H9 (cell line): Measurements from ENCODE around the gene LIMS4. TPM values are rescaled to one million over a fixed set of nuclear protein-coding genes. Genes with fewer than 3 reads are reported as not detected.
"Not testable (repeated sequence)": the region's sequence is repeated elsewhere in the genome, so short reads cannot be mapped to it uniquely, and the experiment has no call there.

Experiments
- DNase-seq: peaks from one replicate; pipeline ENCODE4 v3.0.0-alpha.2; 2017
- H2AFZ ChIP-seq: one replicate; pipeline ENCODE4 v1.6.1; 2013; ENCODE audit warnings: mild to moderate bottlenecking, low read length, control low read depth, moderate library complexity
- H2AK5ac ChIP-seq: 2 replicates; pipeline ENCODE4 v1.6.1; 2013; ENCODE audit warnings: low read length, control low read depth, mixed read lengths; ENCODE audit not compliant: insufficient read length
- H2BK120ac ChIP-seq: one replicate; pipeline ENCODE4 v1.6.1; 2013; ENCODE audit warnings: low read depth, mild to moderate bottlenecking, low read length, control low read depth, inconsistent platforms; ENCODE audit not compliant: poor library complexity, severe bottlenecking
- H2BK12ac ChIP-seq: 2 replicates; pipeline ENCODE4 v1.6.1; 2013; ENCODE audit warnings: low read length, control low read depth, mixed read lengths, low read depth; ENCODE audit not compliant: insufficient read length
- H2BK15ac ChIP-seq: 2 replicates; pipeline ENCODE4 v1.6.1; 2013; ENCODE audit warnings: low read depth, low read length, control low read depth
- H2BK20ac ChIP-seq: one replicate; pipeline ENCODE4 v1.6.1; 2013; ENCODE audit warnings: low read depth, mild to moderate bottlenecking, low read length, control low read depth, inconsistent platforms; ENCODE audit not compliant: poor library complexity, severe bottlenecking
- H2BK5ac ChIP-seq: 2 replicates; pipeline ENCODE4 v1.6.1; 2013; ENCODE audit warnings: low read length, control low read depth, mixed read lengths; ENCODE audit not compliant: insufficient read length
- H3K14ac ChIP-seq: 2 replicates; pipeline ENCODE4 v1.6.1; 2013; ENCODE audit warnings: low read length, control low read depth; ENCODE audit not compliant: insufficient read depth
- H3K18ac ChIP-seq: 2 replicates; pipeline ENCODE4 v1.6.1; 2013; ENCODE audit warnings: low read depth, mild to moderate bottlenecking, mixed read lengths, low read length, control low read depth; ENCODE audit not compliant: insufficient read length
- H3K23ac ChIP-seq: 2 replicates; pipeline ENCODE4 v1.6.1; 2013; ENCODE audit warnings: low read length, control low read depth, mixed read lengths, low read depth; ENCODE audit not compliant: insufficient read length
- H3K23me2 ChIP-seq: 2 replicates; pipeline ENCODE4 v1.6.1; 2013; ENCODE audit warnings: low read depth, mild to moderate bottlenecking, mixed read lengths, low read length, control low read depth; ENCODE audit not compliant: insufficient read length, poor library complexity, severe bottlenecking
- H3K27ac ChIP-seq: 2 replicates; pipeline ENCODE4 v1.5.1; 2013; ENCODE audit warnings: low read length, control low read depth, mixed read lengths, low read depth; ENCODE audit not compliant: insufficient read length
- H3K27me3 ChIP-seq: 2 replicates; pipeline ENCODE4 v1.6.1; 2013; ENCODE audit warnings: low read length, control low read depth, inconsistent platforms; ENCODE audit not compliant: insufficient read depth
- H3K4ac ChIP-seq: 2 replicates; pipeline ENCODE4 v1.6.1; 2013; ENCODE audit warnings: low read depth, mild to moderate bottlenecking, control low read depth, inconsistent platforms, low read length, moderate library complexity
- H3K4me1 ChIP-seq: 2 replicates; pipeline ENCODE4 v1.6.1; 2013; ENCODE audit warnings: low read length, control low read depth, inconsistent platforms; ENCODE audit not compliant: insufficient read depth
- H3K4me2 ChIP-seq: 2 replicates; pipeline ENCODE4 v1.6.1; 2013; ENCODE audit warnings: low read length, control low read depth, mixed read lengths; ENCODE audit not compliant: insufficient read length, insufficient read depth
- H3K56ac ChIP-seq: 2 replicates; pipeline ENCODE4 v1.6.1; 2013; ENCODE audit warnings: low read depth, mild to moderate bottlenecking, mixed read lengths, low read length, control low read depth; ENCODE audit not compliant: insufficient read length
- H3K79me1 ChIP-seq: 2 replicates; pipeline ENCODE4 v1.6.1; 2013; ENCODE audit warnings: low read depth, mild to moderate bottlenecking, moderate library complexity, low read length, control low read depth, inconsistent platforms; ENCODE audit not compliant: insufficient read depth, poor library complexity, severe bottlenecking
- H3K79me2 ChIP-seq: 2 replicates; pipeline ENCODE4 v1.6.1; 2013; ENCODE audit warnings: low read length, control low read depth, inconsistent platforms; ENCODE audit not compliant: insufficient read depth
- H3K9ac ChIP-seq: 2 replicates; pipeline ENCODE4 v1.6.1; 2013; ENCODE audit warnings: low read length, control low read depth, mixed read lengths; ENCODE audit not compliant: insufficient read length; ENCODE audit errors: extremely low read depth
- H3K9me3 ChIP-seq: one replicate; pipeline ENCODE4 v1.6.1; 2013; ENCODE audit warnings: low read depth, low read length, inconsistent platforms; ENCODE audit not compliant: control insufficient read depth
- H3T11ph ChIP-seq: one replicate; pipeline ENCODE4 v1.6.1; 2013; ENCODE audit warnings: mild to moderate bottlenecking, low read length, control low read depth, inconsistent platforms
- H4K20me1 ChIP-seq: one replicate; pipeline ENCODE4 v1.6.1; 2013; ENCODE audit not compliant: control insufficient read depth, insufficient read length, insufficient read depth
- H4K5ac ChIP-seq: 2 replicates; pipeline ENCODE4 v1.6.1; 2013; ENCODE audit warnings: low read depth, mild to moderate bottlenecking, mixed read lengths, low read length, control low read depth; ENCODE audit not compliant: insufficient read length
- H4K8ac ChIP-seq: replicated peaks from 2 replicates; pipeline ENCODE4 v1.6.1; 2013; ENCODE audit warnings: low read length, control low read depth, mixed read lengths, low read depth; ENCODE audit not compliant: insufficient read length
- H4K91ac ChIP-seq: 2 replicates; pipeline ENCODE4 v1.6.1; 2013; ENCODE audit warnings: low read depth, mild to moderate bottlenecking, moderate library complexity, mixed read lengths, low read length, control low read depth; ENCODE audit not compliant: insufficient read length
- H3K27ac Mint-ChIP-seq, 3 experiments: 2 replicates in 2 of 3; 3 replicates in 1 of 3; pipeline ENCODE4 v1.8.0; 2020 to 2021; ENCODE audit warnings: mixed read lengths in 3 of 3, mild to moderate bottlenecking in 1 of 3, moderate library complexity in 1 of 3
- H3K27me3 Mint-ChIP-seq: 2 replicates; pipeline ENCODE4 v1.8.0; 2021; ENCODE audit warnings: low read depth, mild to moderate bottlenecking, moderate library complexity, mixed read lengths
- H3K36me3 Mint-ChIP-seq, 3 experiments: 2 replicates in 2 of 3; 3 replicates in 1 of 3; pipeline ENCODE4 v1.8.0; 2020 to 2021; ENCODE audit warnings: low read depth in 3 of 3, mixed read lengths in 3 of 3; ENCODE audit not compliant: insufficient read depth in 1 of 3
- H3K4me1 Mint-ChIP-seq, 2 experiments: 2 replicates each; pipeline ENCODE4 v1.8.0; 2020; ENCODE audit warnings: mixed read lengths in 2 of 2
- H3K4me3 Mint-ChIP-seq, 2 experiments: 2 replicates in 1 of 2; 3 replicates in 1 of 2; pipeline ENCODE4 v1.8.0; 2020 to 2021; ENCODE audit warnings: mild to moderate bottlenecking in 2 of 2, mixed read lengths in 2 of 2, moderate library complexity in 1 of 2
- H3K9me3 Mint-ChIP-seq, 2 experiments: 2 replicates in 1 of 2; 3 replicates in 1 of 2; pipeline ENCODE4 v1.8.0; 2020; ENCODE audit warnings: mild to moderate bottlenecking in 2 of 2, mixed read lengths in 2 of 2, moderate library complexity in 1 of 2
- WGBS: extraction: QIAGEN DNeasy Blood & Tissue Kit; methylation state at CpG from one replicate; pipeline ENCODE4 v1.1.7; 2013; ENCODE audit warnings: missing lambda C conversion rate, low lambda C conversion rate, mixed read lengths; ENCODE audit not compliant: insufficient read length; ENCODE audit errors: extremely low coverage; 5-methylcytosine and 5-hydroxymethylcytosine counted together
- total RNA-seq: library from RNA; stranded (reverse); gene quantifications from 2 replicates; pipeline ENCODE4 v1.2.1, GENCODE V29; 2021

LIMS4 gene
- total RNA-seq, 1 experiment from 2014 or later: 0.55 TPM

- H3K9ac ChIP-seq, H3K36me3 Mint-ChIP-seq, H3K4me3 Mint-ChIP-seq, H2BK120ac ChIP-seq, H3K79me2 ChIP-seq, H3K27me3 Mint-ChIP-seq, H3T11ph ChIP-seq, H3K4ac ChIP-seq, H4K5ac ChIP-seq, H3K9me3 Mint-ChIP-seq, H3K79me1 ChIP-seq, H3K27me3 ChIP-seq, H4K20me1 ChIP-seq, DNase-seq, H2AFZ ChIP-seq, H2AK5ac ChIP-seq, H3K18ac ChIP-seq, H2BK12ac ChIP-seq, H4K91ac ChIP-seq, H3K9me3 ChIP-seq, H3K4me1 Mint-ChIP-seq, H3K27ac ChIP-seq, H3K23ac ChIP-seq, H4K8ac ChIP-seq, H2BK5ac ChIP-seq, H3K4me1 ChIP-seq, H3K4me2 ChIP-seq, H2BK20ac ChIP-seq, H3K23me2 ChIP-seq, H2BK15ac ChIP-seq, H3K14ac ChIP-seq, H3K27ac Mint-ChIP-seq, H3K56ac ChIP-seq: not testable (repeated sequence)
- WGBS: no CpG with 5 or more reads among the region's 3 CpGs
Observed at GRCh38 chr2:110481200-110481599, 8.6 kb upstream of the LIMS4 start.

GRCh38 chr2:110480084-110480483, 7.5 kb upstream of the LIMS4 start:
- not testable (repeated sequence) for H2BK5ac ChIP-seq, H3K4me2 ChIP-seq, H3K14ac ChIP-seq, H2BK20ac ChIP-seq, H3K23me2 ChIP-seq, H4K20me1 ChIP-seq, H3K27ac Mint-ChIP-seq, H4K91ac ChIP-seq, H3K18ac ChIP-seq, H2BK120ac ChIP-seq, H2BK12ac ChIP-seq, H2BK15ac ChIP-seq, H2AK5ac ChIP-seq, H3K56ac ChIP-seq, H3T11ph ChIP-seq, DNase-seq, H3K9me3 Mint-ChIP-seq, H3K79me2 ChIP-seq, H3K4me1 Mint-ChIP-seq, H4K8ac ChIP-seq, H3K4me1 ChIP-seq, H3K23ac ChIP-seq, H3K79me1 ChIP-seq, H3K36me3 Mint-ChIP-seq, H3K9me3 ChIP-seq, H3K4ac ChIP-seq, H3K27me3 Mint-ChIP-seq, H2AFZ ChIP-seq, H3K9ac ChIP-seq, H3K27ac ChIP-seq, H3K4me3 Mint-ChIP-seq, H4K5ac ChIP-seq, H3K27me3 ChIP-seq
- WGBS: no CpG with 5 or more reads among the region's 4 CpGs
